H1 (cell line): ENCODE data around the gene NTN1. TPM values are rescaled to one million over a fixed set of nuclear protein-coding genes. Genes with fewer than 3 reads are reported as not detected.

ENCODE experiments used
- CTCF ChIA-PET: fragments of 300-600 bp; sonication (Branson Sonifier 250); formaldehyde crosslinking; loops from one replicate; lab custom pipeline; 2021; ENCODE audit not compliant: partially characterized antibody; lab: Charles Lee
- POLR2A ChIA-PET: fragments of 300-600 bp; sonication (Branson Sonifier 250); formaldehyde crosslinking; loops from one replicate; lab custom pipeline; 2021; ENCODE audit warnings: inconsistent platforms; ENCODE audit not compliant: partially characterized antibody; lab: Charles Lee
- DNase-seq, 2 experiments: peaks; one replicate each; pipeline versions ENCODE4 v3.0.0 to v3.0.0-alpha.2; 2010 to 2022; ENCODE audit warnings: low spot score in 2 of 2, low read depth in 1 of 2, mixed read lengths in 1 of 2
- FAIRE-seq: peaks from 2 replicates; lab custom pipeline; 2011; peaks lifted over from hg19 to GRCh38; lab: Jason Lieb, UNC
- H2AFZ ChIP-seq: 2 replicates; pipeline ENCODE4 v1.8.1; 2012; ENCODE audit warnings: low read length, inconsistent platforms
- H2AK5ac ChIP-seq: 2 replicates; pipeline ENCODE4 v1.6.1; 2013; ENCODE audit warnings: low read depth, low read length
- H2BK120ac ChIP-seq: replicated peaks from 2 replicates; pipeline ENCODE3; 2013; ENCODE audit warnings: low read depth, low read length, inconsistent platforms
- H2BK12ac ChIP-seq: 2 replicates; pipeline ENCODE4 v1.6.1; 2013; ENCODE audit warnings: low read depth, low read length
- H2BK15ac ChIP-seq: 2 replicates; pipeline ENCODE4 v1.6.1; 2013; ENCODE audit warnings: low read length
- H2BK20ac ChIP-seq: 2 replicates; pipeline ENCODE4 v1.6.1; 2013; ENCODE audit warnings: low read length
- H2BK5ac ChIP-seq: 2 replicates; pipeline ENCODE4 v1.6.1; 2013; ENCODE audit warnings: low read depth, low read length
- H3K14ac ChIP-seq: 2 replicates; pipeline ENCODE4 v1.6.1; 2013; ENCODE audit warnings: inconsistent platforms; ENCODE audit not compliant: insufficient read length
- H3K18ac ChIP-seq: 2 replicates; pipeline ENCODE4 v1.6.1; 2013; ENCODE audit warnings: low read length; ENCODE audit errors: extremely low read depth
- H3K23ac ChIP-seq: 2 replicates; pipeline ENCODE4 v1.6.1; 2013; ENCODE audit warnings: inconsistent platforms; ENCODE audit not compliant: insufficient read length
- H3K23me2 ChIP-seq: 2 replicates; pipeline ENCODE4 v1.6.1; 2013; ENCODE audit warnings: low read depth, low read length
- H3K27ac ChIP-seq: 2 replicates; pipeline ENCODE4 v1.6.1; 2011; ENCODE audit warnings: low read depth, low read length, inconsistent platforms
- H3K27me3 ChIP-seq, 4 experiments: replicated peaks in 1 of 4; 1 replicate in 1 of 4; 2 replicates in 3 of 4; pipeline versions ENCODE4 v1.6.1 to v1.8.1; 2011 to 2013; ENCODE audit warnings: low read length in 3 of 4, mild to moderate bottlenecking in 3 of 4, inconsistent platforms in 2 of 4, mixed read lengths in 2 of 4, moderate library complexity in 1 of 4; ENCODE audit not compliant: control insufficient read depth in 3 of 4, insufficient read depth in 3 of 4; ENCODE audit errors: extremely low read depth in 1 of 4
- H3K36me3 ChIP-seq, 4 experiments: 2 replicates each; pipeline versions ENCODE4 v1.6.1 to v1.8.1; 2011 to 2013; ENCODE audit warnings: mild to moderate bottlenecking in 4 of 4, low read length in 3 of 4, moderate library complexity in 2 of 4, control low read depth in 1 of 4, inconsistent platforms in 1 of 4; ENCODE audit not compliant: insufficient read depth in 4 of 4, control insufficient read depth in 2 of 4
- H3K4ac ChIP-seq: replicated peaks from 2 replicates; pipeline ENCODE3; 2013; ENCODE audit warnings: low read length, low read depth, mixed read lengths, inconsistent platforms; ENCODE audit not compliant: insufficient read length
- H3K4me1 ChIP-seq, 4 experiments: replicated peaks in 1 of 4; 1 replicate in 1 of 4; 2 replicates in 3 of 4; pipeline versions ENCODE4 v1.6.1 to v1.8.1; 2011 to 2013; ENCODE audit warnings: low read length in 3 of 4, inconsistent platforms in 2 of 4, mixed read lengths in 1 of 4; ENCODE audit not compliant: insufficient read depth in 4 of 4, control insufficient read depth in 3 of 4
- H3K4me2 ChIP-seq, 2 experiments: 2 replicates each; pipeline versions ENCODE4 v1.6.1 to v1.8.1; 2011 to 2013; ENCODE audit warnings: low read depth in 2 of 2, low read length in 2 of 2, control low read depth in 1 of 2, inconsistent platforms in 1 of 2, mild to moderate bottlenecking in 1 of 2; ENCODE audit not compliant: insufficient read depth in 1 of 2
- H3K4me3 ChIP-seq, 4 experiments: fragments of 200-600, 300-600 bp in 1 of 4; sonication (generic), shearing (Covaris generic), sonication (Bioruptor Twin) in 1 of 4; 2 replicates each; pipeline versions ENCODE4 v1.5.1 to v1.8.1; 2011 to 2016; ENCODE audit warnings: low read length in 4 of 4, low read depth in 3 of 4, control low read depth in 2 of 4, inconsistent platforms in 2 of 4, mild to moderate bottlenecking in 2 of 4, mixed read lengths in 1 of 4, moderate library complexity in 1 of 4; ENCODE audit not compliant: insufficient read depth in 2 of 4; ENCODE audit errors: extremely low read depth in 1 of 4
- H3K56ac ChIP-seq: replicated peaks from 2 replicates; pipeline ENCODE3; 2013; ENCODE audit warnings: low read depth, mild to moderate bottlenecking, mixed read lengths, low read length, inconsistent platforms; ENCODE audit not compliant: insufficient read length
- H3K79me1 ChIP-seq: 2 replicates; pipeline ENCODE4 v1.6.1; 2013; ENCODE audit warnings: low read depth, low read length, control low read depth
- H3K79me2 ChIP-seq, 2 experiments: 2 replicates each; pipeline versions ENCODE4 v1.6.1 to v1.8.1; 2012 to 2013; ENCODE audit warnings: low read length in 2 of 2, mild to moderate bottlenecking in 2 of 2, inconsistent platforms in 1 of 2; ENCODE audit not compliant: insufficient read depth in 2 of 2, control insufficient read depth in 1 of 2
- H3K9ac ChIP-seq, 4 experiments: replicated peaks in 1 of 4; 1 replicate in 1 of 4; 2 replicates in 3 of 4; pipeline versions ENCODE4 v1.6.1 to v1.8.1; 2011 to 2013; ENCODE audit warnings: low read depth in 3 of 4, low read length in 3 of 4, control low read depth in 2 of 4, mild to moderate bottlenecking in 2 of 4, moderate library complexity in 2 of 4, inconsistent platforms in 1 of 4; ENCODE audit errors: extremely low read depth in 1 of 4
- H3K9me3 ChIP-seq, 2 experiments: 2 replicates each; pipeline versions ENCODE4 v1.6.1 to v1.8.1; 2012 to 2013; ENCODE audit warnings: mild to moderate bottlenecking in 2 of 2, moderate library complexity in 2 of 2, control low read depth in 1 of 2, inconsistent platforms in 1 of 2, low read depth in 1 of 2, low read length in 1 of 2, mixed read lengths in 1 of 2; ENCODE audit not compliant: insufficient read depth in 2 of 2
- H4K20me1 ChIP-seq, 2 experiments: replicated peaks in 1 of 2; 2 replicates each; pipeline versions ENCODE3 to v1.8.1; 2011 to 2013; ENCODE audit warnings: inconsistent platforms in 2 of 2, low read length in 2 of 2, mild to moderate bottlenecking in 1 of 2; ENCODE audit not compliant: insufficient read depth in 2 of 2, control insufficient read depth in 1 of 2
- H4K5ac ChIP-seq: 2 replicates; pipeline ENCODE4 v1.6.1; 2013; ENCODE audit warnings: low read length, low read depth, mixed read lengths, inconsistent platforms; ENCODE audit not compliant: insufficient read length
- H4K8ac ChIP-seq: 2 replicates; pipeline ENCODE4 v1.8.0; 2013; ENCODE audit warnings: mild to moderate bottlenecking, moderate library complexity, low read length, inconsistent platforms; ENCODE audit not compliant: insufficient read depth; ENCODE audit errors: extremely low read depth
- H4K91ac ChIP-seq: replicated peaks from 2 replicates; pipeline ENCODE3; 2013; ENCODE audit warnings: low read length, mixed read lengths, inconsistent platforms; ENCODE audit not compliant: insufficient read length
- ATF3 ChIP-seq: IDR thresholded peaks from 2 replicates; pipeline ENCODE4 v1.6.1; 2011; ENCODE audit warnings: low read depth, mild to moderate bottlenecking, low read length; ENCODE audit not compliant: insufficient read depth
- EP300 ChIP-seq, 2 experiments: IDR thresholded peaks; 1 replicate in 1 of 2; 2 replicates in 1 of 2; pipeline ENCODE4 v1.6.1; 2011 to 2012; ENCODE audit warnings: low read depth in 2 of 2, low read length in 2 of 2, mild to moderate bottlenecking in 2 of 2, borderline replicate concordance in 1 of 2, inconsistent platforms in 1 of 2, moderate library complexity in 1 of 2
- WGBS, 2 experiments: shearing (Covaris generic) in 1 of 2; methylation state at CpG; one replicate each; pipeline versions ENCODE4 v1.1.6 to v1.1.7; 2013 to 2015; ENCODE audit warnings: low lambda C conversion rate in 2 of 2, mixed read lengths in 2 of 2, inconsistent platforms in 1 of 2, low coverage in 1 of 2, missing lambda C conversion rate in 1 of 2; ENCODE audit not compliant: insufficient replicate concordance in 2 of 2, insufficient coverage in 1 of 2, insufficient read length in 1 of 2; ENCODE audit errors: extremely low coverage in 1 of 2, missing lambda C conversion rate in 1 of 2; 5-methylcytosine and 5-hydroxymethylcytosine counted together
- polyA plus RNA-seq, 7 experiments: library from polyadenylated mRNA; depleted of rRNA in 3 of 7; stranded (reverse) in 5 of 7; unstranded in 2 of 7; fragments of >200 nt in 5 of 7; fragments of 200-250 nt in 2 of 7; gene quantifications; 1 replicate in 5 of 7; 2 replicates in 1 of 7; 4 replicates in 1 of 7; pipeline versions ENCODE4 v1.2.1 to v1.2.3, GENCODE V29; 2011 to 2013; ENCODE audit warnings: missing spikeins in 2 of 7, mixed read lengths in 2 of 7
- total RNA-seq: library from RNA; stranded (reverse); fragmentation: NEBNext Ultra II Directional; extraction: Animal tissue kit (Norgen Biotek cat#: 25700); gene quantifications from 2 replicates; pipeline ENCODE4 v1.2.1, GENCODE V29; 2021

The NTN1 gene
- total and polyA plus RNA-seq, 2 of the 8 experiments (the other 6 are each of a cell fraction or from before 2014, with no cell fraction given), result 2.0 to 2.3 TPM

- no peak for DNase-seq
- H3K27ac ChIP-seq, result no peak overlapping the region
- CTCF ChIA-PET, result interaction anchor here (0.6 to 1.3 kb wide), 2 partner anchors 11 to 72 kb away, joined by 3 to 4 read pairs; no protein-coding TSS in a partner anchor
- no peak for FAIRE-seq
- no peaks in the 10 kb centered on the region for H3K27me3 ChIP-seq
- no peak overlapping the region for H3K14ac ChIP-seq
- no peak overlapping the region for H2BK15ac ChIP-seq
- H4K20me1 ChIP-seq, result no peaks in the 10 kb centered on the region
- TF ChIP-seq ATF3 (no peak), EP300 (IDR thresholded peaks at IDR 0.05; ENCODE audit: borderline replicate concordance in 1 of 2, low read depth in 2 of 2, low read length in 2 of 2) (no peak)
- TF ChIP-seq, all 59 proteins: peak for 0
- H3K79me2 ChIP-seq, result no peaks in the 10 kb centered on the region
- peak overlapping the region; percentile 39; the same call in 1 of the 2 replicates for H2BK5ac ChIP-seq
- H3K36me3 ChIP-seq, result no peaks in the 10 kb centered on the region
- H3K4me3 ChIP-seq, result no peak overlapping the region
- H2BK120ac ChIP-seq, result no peak overlapping the region
- H4K8ac ChIP-seq, result no peak overlapping the region; the same call in 1 of the 2 replicates
- H3K9me3 ChIP-seq, result 0 out of 4 replicates have a peak, but pooled peaks cover 0 to 1% of the 10 kb centered on the region in 2 experiments
- H2AK5ac ChIP-seq, result no peak overlapping the region
- WGBS, 2 experiments, result 88% methylated on average over 24 of the region's 25 CpGs; no CpG with 5 or more reads in 1 of the 2 experiments
- H3K4me2 ChIP-seq, result no peak overlapping the region
- no peak overlapping the region for H3K4ac ChIP-seq
- H3K9ac ChIP-seq, result no peak overlapping the region
- no peak overlapping the region for H3K23ac ChIP-seq
- H4K91ac ChIP-seq, result peak overlapping the region; percentile 38
- H2BK12ac ChIP-seq, result peak overlapping the region; percentile 75; the same call in 1 of the 2 replicates
- no peaks in the 10 kb centered on the region for H3K23me2 ChIP-seq
- peak overlapping the region; percentile 42 for H4K5ac ChIP-seq
- no peak overlapping the region for H3K56ac ChIP-seq
- H3K4me1 ChIP-seq, result peaks cover 0 to 23% (median 12%) of the 10 kb centered on the region in 4 experiments; a peak in 6 of 7 replicates
- H2BK20ac ChIP-seq, result no peak overlapping the region
- no peak overlapping the region for H2AFZ ChIP-seq
- H3K79me1 ChIP-seq, result no peaks in the 10 kb centered on the region
- H3K18ac ChIP-seq, result no peak overlapping the region; the same call in 1 of the 2 replicates
- POLR2A ChIA-PET, result interaction anchor here (1.0 to 1.4 kb wide), 2 partner anchors 29 to 39 kb away, joined by 3 read pairs; no protein-coding TSS in a partner anchor
Observed at GRCh38 chr17:9221147-9221921, 200.0 kb downstream of the NTN1 start.
